ENCODE data around the gene OBSL1.

OBSL1 gene

DNA sequence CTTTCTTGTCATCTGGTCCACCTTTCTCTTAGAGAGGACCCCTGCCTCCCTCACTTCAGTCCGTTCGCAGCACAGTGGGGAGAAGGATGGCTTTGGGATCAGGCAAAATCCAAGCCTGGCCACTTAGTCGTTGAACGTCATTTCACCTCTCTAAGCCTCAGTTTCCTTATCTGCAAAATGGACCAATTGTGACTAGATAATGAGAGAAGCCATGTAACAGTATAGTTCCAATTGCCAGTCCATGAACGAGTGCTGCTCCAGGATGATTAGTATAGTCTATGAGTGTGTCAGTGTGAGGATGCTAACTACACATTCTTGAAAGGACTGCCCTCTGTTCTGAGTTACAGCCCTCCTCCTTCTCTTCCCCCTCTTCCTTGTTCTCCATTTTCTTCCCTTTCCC lies 1.8 kb upstream of the OBSL1 start:
- H3K4me3 ChIP-seq (replicated peaks; ENCODE audit: low read depth, low read length) = no peak overlapping the region
- no peak for DNase-seq (ENCODE audit: extremely low read depth, low read depth)
- TF ChIP-seq, protein P1, sequence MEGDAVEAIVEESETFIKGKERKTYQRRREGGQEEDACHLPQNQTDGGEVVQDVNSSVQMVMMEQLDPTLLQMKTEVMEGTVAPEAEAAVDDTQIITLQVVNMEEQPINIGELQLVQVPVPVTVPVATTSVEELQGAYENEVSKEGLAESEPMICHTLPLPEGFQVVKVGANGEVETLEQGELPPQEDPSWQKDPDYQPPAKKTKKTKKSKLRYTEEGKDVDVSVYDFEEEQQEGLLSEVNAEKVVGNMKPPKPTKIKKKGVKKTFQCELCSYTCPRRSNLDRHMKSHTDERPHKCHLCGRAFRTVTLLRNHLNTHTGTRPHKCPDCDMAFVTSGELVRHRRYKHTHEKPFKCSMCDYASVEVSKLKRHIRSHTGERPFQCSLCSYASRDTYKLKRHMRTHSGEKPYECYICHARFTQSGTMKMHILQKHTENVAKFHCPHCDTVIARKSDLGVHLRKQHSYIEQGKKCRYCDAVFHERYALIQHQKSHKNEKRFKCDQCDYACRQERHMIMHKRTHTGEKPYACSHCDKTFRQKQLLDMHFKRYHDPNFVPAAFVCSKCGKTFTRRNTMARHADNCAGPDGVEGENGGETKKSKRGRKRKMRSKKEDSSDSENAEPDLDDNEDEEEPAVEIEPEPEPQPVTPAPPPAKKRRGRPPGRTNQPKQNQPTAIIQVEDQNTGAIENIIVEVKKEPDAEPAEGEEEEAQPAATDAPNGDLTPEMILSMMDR (IDR thresholded peaks at IDR 0.05; ENCODE audit: low read depth, low read length, missing control alignments) = no peak

DNA sequence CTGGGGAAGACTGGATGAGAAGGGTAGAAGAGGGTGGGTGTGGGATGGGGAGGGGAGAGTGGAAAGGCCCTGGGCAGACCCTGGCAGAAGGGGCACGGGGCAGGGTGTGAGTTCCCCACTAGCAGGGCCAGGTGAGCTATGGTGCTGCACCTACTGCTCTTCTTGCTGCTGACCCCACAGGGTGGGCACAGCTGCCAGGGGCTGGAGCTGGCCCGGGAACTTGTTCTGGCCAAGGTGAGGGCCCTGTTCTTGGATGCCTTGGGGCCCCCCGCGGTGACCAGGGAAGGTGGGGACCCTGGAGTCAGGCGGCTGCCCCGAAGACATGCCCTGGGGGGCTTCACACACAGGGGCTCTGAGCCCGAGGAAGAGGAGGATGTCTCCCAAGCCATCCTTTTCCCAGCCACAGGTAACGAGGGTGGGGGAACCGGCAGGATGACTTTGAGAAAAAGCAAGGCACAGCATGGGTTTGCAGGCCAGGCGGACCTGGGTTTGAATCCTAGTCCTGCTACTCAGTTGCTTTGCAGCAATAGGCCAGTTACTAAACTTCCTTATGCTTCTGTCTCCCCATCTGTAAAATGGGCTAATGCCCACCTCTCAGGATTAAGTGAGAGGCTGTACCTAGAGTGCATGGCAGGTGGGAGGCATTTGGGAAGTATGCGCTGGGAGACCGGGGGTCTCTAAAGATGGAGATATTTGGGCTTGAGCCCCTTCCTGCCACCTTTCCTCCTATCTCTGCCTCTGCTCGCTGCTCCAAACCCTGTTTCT lies 1.1 kb upstream of the OBSL1 start, which contains the start of gene INHA:
TSS of gene INHA (plus strand) at position 74 of the 765 bp plus-strand sequence. CDS start at position 139, 65 bp downstream.
- no peak for DNase-seq (ENCODE audit: extremely low read depth, low read depth)
- peak within 1 kb of the TSS; percentile 51 for H3K4me3 ChIP-seq (replicated peaks; ENCODE audit: low read depth, low read length)
- TF ChIP-seq, protein P1 (IDR thresholded peaks at IDR 0.05; ENCODE audit: low read depth, low read length, missing control alignments) = no peak

GRCh38 chr2:219570924-219571310 lies 422 bp downstream of the OBSL1 start:
- H3K4me3 ChIP-seq (replicated peaks; ENCODE audit: low read depth, low read length) = peak overlapping the region; percentile 51
- TF ChIP-seq, protein P1 (IDR thresholded peaks at IDR 0.05; ENCODE audit: low read depth, low read length, missing control alignments) = no peak
- DNase-seq (ENCODE audit: extremely low read depth, low read depth) = no peak

DNA sequence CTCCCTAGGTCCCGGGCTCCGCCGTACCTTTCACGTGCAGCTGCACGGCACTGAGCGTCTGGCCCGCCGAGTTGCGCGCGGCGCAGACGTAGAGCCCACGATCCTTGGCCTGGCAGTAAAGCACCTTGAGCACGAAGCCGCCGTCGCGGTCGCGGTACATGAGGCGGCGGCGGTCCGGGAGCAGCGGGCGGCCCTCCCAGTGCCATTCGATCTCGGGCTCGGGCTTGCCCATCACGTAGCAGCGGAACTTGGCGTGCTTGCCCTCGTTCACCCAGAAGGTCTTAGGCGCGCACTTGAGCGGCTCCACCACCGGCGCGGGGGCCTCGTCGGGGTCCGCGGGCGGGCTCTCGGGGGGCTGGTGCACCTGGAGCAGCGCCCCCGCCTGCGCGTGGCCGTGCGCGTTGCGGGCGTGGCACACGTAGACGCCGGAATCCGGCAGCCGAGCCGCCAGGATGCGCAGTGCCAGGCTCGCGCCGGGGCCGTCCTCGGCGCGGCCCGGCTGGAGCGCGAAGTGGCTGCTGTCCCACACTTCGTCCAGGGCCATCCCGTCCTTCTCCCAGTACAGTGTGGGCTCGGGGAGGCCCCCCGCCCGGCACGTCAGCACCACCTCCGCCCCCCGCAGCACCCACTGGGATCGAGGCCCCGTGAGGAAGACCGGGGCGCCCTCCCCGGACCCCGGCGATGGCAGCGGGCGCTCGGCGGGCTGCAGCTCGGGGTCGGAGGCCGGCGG lies 980 bp downstream of the OBSL1 start:
- peak overlapping the region; percentile 51 for H3K4me3 ChIP-seq (replicated peaks; ENCODE audit: low read depth, low read length)

GRCh38 chr2:219569635-219570034 lies 1.7 kb downstream of the OBSL1 start:
- peak overlapping the region; percentile 51 for H3K4me3 ChIP-seq (replicated peaks; ENCODE audit: low read depth, low read length)
- TF ChIP-seq, protein P1 (IDR thresholded peaks at IDR 0.05; ENCODE audit: low read depth, low read length, missing control alignments) = no peak
- no peak for DNase-seq (ENCODE audit: extremely low read depth, low read depth)

More for the DNA sequence above, 980 bp downstream of the OBSL1 start:
- DNase-seq (ENCODE audit: extremely low read depth, low read depth) = no peak
- TF ChIP-seq, protein P1 (IDR thresholded peaks at IDR 0.05; ENCODE audit: low read depth, low read length, missing control alignments) = no peak

DNA sequence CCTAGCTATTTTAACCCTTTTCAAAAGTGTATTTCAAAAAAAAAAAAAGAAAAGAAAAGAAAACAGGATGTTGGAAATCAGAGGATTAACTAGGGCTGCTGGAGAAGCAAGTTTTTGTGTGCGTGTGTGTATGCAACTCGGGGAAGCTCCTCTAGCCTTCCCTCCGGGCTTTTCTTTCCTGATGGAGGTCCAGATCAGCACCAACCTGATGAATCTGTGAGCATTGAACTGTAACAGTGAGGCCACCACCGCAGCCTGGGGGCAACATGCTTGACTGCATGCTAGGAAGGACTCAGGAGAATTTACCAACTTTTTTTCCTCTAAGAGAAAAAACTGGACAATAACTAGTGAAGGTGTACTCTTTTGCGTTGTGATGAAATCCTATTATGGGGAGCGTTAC lies 2.3 kb downstream of the OBSL1 start:
- H3K4me3 ChIP-seq (replicated peaks; ENCODE audit: low read depth, low read length) = no peak overlapping the region
- no peak for DNase-seq (ENCODE audit: extremely low read depth, low read depth)
- TF ChIP-seq, protein P1 (IDR thresholded peaks at IDR 0.05; ENCODE audit: low read depth, low read length, missing control alignments) = no peak
